MM.1S (cell line): ENCODE data around the gene NMNAT2.
A peak's percentile ranks its signal among the peaks of the same experiment; 100 is the strongest.

Experiments
- DNase-seq: peaks from one replicate; pipeline ENCODE4 v3.0.0-alpha.2; 2015
- H2AFZ ChIP-seq: fragments of 300-600 bp; sonication (generic); 2 replicates; pipeline ENCODE4 v1.6.0; 2016; ENCODE audit warnings: antibody characterized with exemption, low read length
- H3F3A ChIP-seq: fragments of 300-600 bp; sonication (generic); 2 replicates; pipeline ENCODE4 v1.6.1; 2016; ENCODE audit warnings: mild to moderate bottlenecking, antibody characterized with exemption, low read length, moderate library complexity, mixed read lengths; ENCODE audit not compliant: insufficient read depth
- H3K27ac ChIP-seq: fragments of 300-600 bp; sonication (generic); 2 replicates; pipeline ENCODE4 v1.5.1; 2016; ENCODE audit warnings: mild to moderate bottlenecking, low read length
- H3K27me3 ChIP-seq: fragments of 300-600 bp; sonication (generic); replicated peaks from 2 replicates; pipeline ENCODE4 v1.6.0; 2016; ENCODE audit warnings: low read length; ENCODE audit not compliant: insufficient read depth
- H3K36me3 ChIP-seq: fragments of 300-600 bp; sonication (generic); replicated peaks from 2 replicates; pipeline ENCODE4 v1.6.1; 2016; ENCODE audit warnings: mild to moderate bottlenecking, low read length, mixed read lengths; ENCODE audit not compliant: insufficient read depth
- H3K4me1 ChIP-seq: fragments of 300-600 bp; sonication (generic); 2 replicates; pipeline ENCODE4 v1.6.1; 2016; ENCODE audit warnings: low read length, mixed read lengths
- H3K4me2 ChIP-seq: fragments of 300-600 bp; sonication (generic); 2 replicates; pipeline ENCODE4 v1.6.0; 2016; ENCODE audit warnings: low read depth, low read length
- H3K4me3 ChIP-seq: fragments of 300-600 bp; sonication (generic); 2 replicates; pipeline ENCODE4 v1.5.1; 2016; ENCODE audit warnings: low read length, mixed read lengths
- H3K79me2 ChIP-seq: fragments of 300-600 bp; sonication (generic); 2 replicates; pipeline ENCODE4 v1.6.1; 2016; ENCODE audit warnings: mixed run types, low read length, mixed read lengths
- H3K9ac ChIP-seq: fragments of 300-600 bp; sonication (generic); 2 replicates; pipeline ENCODE4 v1.6.1; 2016; ENCODE audit warnings: low read length, mixed read lengths
- H3K9me2 ChIP-seq: fragments of 300-600 bp; sonication (generic); replicated peaks from 2 replicates; pipeline ENCODE4 v1.6.1; 2016; ENCODE audit warnings: mild to moderate bottlenecking, low read length, mixed read lengths; ENCODE audit not compliant: insufficient read depth
- H3K9me3 ChIP-seq: fragments of 300-600 bp; sonication (generic); replicated peaks from 2 replicates; pipeline ENCODE4 v1.6.1; 2016; ENCODE audit warnings: mild to moderate bottlenecking, low read length, mixed read lengths; ENCODE audit not compliant: insufficient read depth
- H4K20me1 ChIP-seq: fragments of 300-600 bp; sonication (generic); 2 replicates; pipeline ENCODE4 v1.6.1; 2016; ENCODE audit warnings: mild to moderate bottlenecking, low read length, moderate library complexity, mixed read lengths; ENCODE audit not compliant: insufficient read depth
- CTCF ChIP-seq: fragments of 300-600 bp; sonication (generic); IDR thresholded peaks from 2 replicates; pipeline ENCODE4 v1.5.1; 2016; ENCODE audit warnings: antibody characterized with exemption, low read length, mixed read lengths
- EZH2 ChIP-seq: fragments of 300-600 bp; sonication (generic); optimal IDR thresholded peaks from 2 replicates; pipeline ENCODE3; 2017; ENCODE audit warnings: low read depth, mild to moderate bottlenecking, antibody characterized with exemption, low read length, mixed read lengths
- EZH2phosphoT487 ChIP-seq: fragments of 300-600 bp; sonication (generic); IDR thresholded peaks from 2 replicates; pipeline ENCODE4 v1.6.1; 2018; ENCODE audit warnings: antibody characterized with exemption, low read length

NMNAT2 gene

GRCh38 chr1:183308719-183309118 is 109.5 kb downstream of the NMNAT2 start:
- Histone ChIP-seq H3F3A (no peaks in the 10 kb centered on the region), H3K9me3 (no peaks in the 10 kb centered on the region)
- TF ChIP-seq CTCF: no peak
- TF ChIP-seq EZH2phosphoT487: no peak

GRCh38 chr1:183306317-183307042 is 111.7 kb downstream of the NMNAT2 start:
- H2AFZ ChIP-seq: no peak overlapping the region
- H3K9me2 ChIP-seq: no peaks in the 10 kb centered on the region
- no peaks in the 10 kb centered on the region for H4K20me1 ChIP-seq
- H3K36me3 ChIP-seq: no peaks in the 10 kb centered on the region
- no peaks in the 10 kb centered on the region for H3F3A ChIP-seq
- 0 out of 2 replicates have a peak, but pooled peaks cover 4% of the 10 kb centered on the region for H3K4me1 ChIP-seq
- peak; percentile 30 for DNase-seq
- H3K4me2 ChIP-seq: no peak overlapping the region
- H3K27me3 ChIP-seq: no peaks in the 10 kb centered on the region
- no peaks in the 10 kb centered on the region for H3K9me3 ChIP-seq
- TF ChIP-seq EZH2: no peak
- TF ChIP-seq EZH2phosphoT487: no peak
- peak; percentile 40; the same call in 1 of the 2 replicates for TF ChIP-seq CTCF
- H3K79me2 ChIP-seq: no peaks in the 10 kb centered on the region
- H3K27ac ChIP-seq: no peak overlapping the region
- H3K9ac ChIP-seq: no peak overlapping the region
- no peak overlapping the region for H3K4me3 ChIP-seq

More at GRCh38 chr1:183308719-183309118, 109.5 kb downstream of the NMNAT2 start:
- no peaks in the 10 kb centered on the region for H3K36me3 ChIP-seq
- no peak overlapping the region for H3K9ac ChIP-seq
- no peaks in the 10 kb centered on the region for H3K27me3 ChIP-seq
- no peaks in the 10 kb centered on the region for H3K9me2 ChIP-seq
- 0 out of 2 replicates have a peak, but pooled peaks cover 4% of the 10 kb centered on the region for H3K4me1 ChIP-seq
- no peaks in the 10 kb centered on the region for H4K20me1 ChIP-seq
- no peak overlapping the region for H3K4me3 ChIP-seq
- DNase-seq: no peak
- no peak overlapping the region for H3K27ac ChIP-seq
- no peak overlapping the region for H3K4me2 ChIP-seq
- no peaks in the 10 kb centered on the region for H3K79me2 ChIP-seq
- no peak overlapping the region for H2AFZ ChIP-seq

GRCh38 chr1:183304440-183305107 is 113.6 kb downstream of the NMNAT2 start:
- Histone ChIP-seq H3K27ac (no peak overlapping the region), H3K9me2 (no peaks in the 10 kb centered on the region), H4K20me1 (no peaks in the 10 kb centered on the region), H3K4me3 (no peak overlapping the region), H3K4me2 (no peak overlapping the region), H3K79me2 (no peaks in the 10 kb centered on the region), H3K9me3 (no peaks in the 10 kb centered on the region), H3K4me1 (0 out of 2 replicates have a peak, but pooled peaks cover 4% of the 10 kb centered on the region), H2AFZ (no peak overlapping the region), H3K9ac (no peak overlapping the region), H3K27me3 (no peaks in the 10 kb centered on the region), H3K36me3 (no peaks in the 10 kb centered on the region), H3F3A (no peaks in the 10 kb centered on the region)
- TF ChIP-seq EZH2phosphoT487: no peak
- TF ChIP-seq CTCF: no peak
- no peak for TF ChIP-seq EZH2
- no peak for DNase-seq
